GM23338 (cell line): ENCODE results near the gene CRACDL. TPM values are rescaled to one million over a fixed set of nuclear protein-coding genes. Genes with fewer than 3 reads are reported as not detected.
A peak's percentile ranks its signal among the peaks of the same experiment; 100 is the strongest.

Source experiments
- ATAC-seq: fragments of 200-7000 bp; cut with Tn5 transposase; 3 replicates; pipeline ENCODE4 v1.9.1; 2020
- DNase-seq: peaks from one replicate; pipeline ENCODE4 v3.0.0-alpha.2; 2015; ENCODE audit warnings: low spot score
- H2AFZ ChIP-seq: fragments of 200-600 bp; sonication (generic); 2 replicates; pipeline ENCODE4 v1.8.0; 2016; ENCODE audit warnings: antibody characterized with exemption, mild to moderate bottlenecking, moderate library complexity
- H3F3A ChIP-seq: fragments of 200-600 bp; sonication (generic); replicated peaks from 2 replicates; pipeline ENCODE4 v1.8.0; 2017; ENCODE audit warnings: antibody characterized with exemption, mixed run types, low read depth
- H3K27ac ChIP-seq: fragments of 200-600 bp; sonication (generic); 2 replicates; pipeline ENCODE4 v1.6.1; 2016; ENCODE audit warnings: low read depth
- H3K27me3 ChIP-seq: fragments of 200-600 bp; sonication (generic); 2 replicates; pipeline ENCODE4 v1.8.0; 2016; ENCODE audit warnings: mild to moderate bottlenecking, mixed run types, moderate library complexity; ENCODE audit not compliant: insufficient read depth
- H3K36me3 ChIP-seq: fragments of 200-600 bp; sonication (generic); 2 replicates; pipeline ENCODE4 v1.8.0; 2016; ENCODE audit warnings: mild to moderate bottlenecking; ENCODE audit not compliant: insufficient read depth
- H3K4me1 ChIP-seq: fragments of 200-600 bp; sonication (generic); 2 replicates; pipeline ENCODE4 v1.8.0; 2016; ENCODE audit warnings: mild to moderate bottlenecking, moderate library complexity; ENCODE audit not compliant: insufficient read depth
- H3K4me2 ChIP-seq: fragments of 200-600 bp; sonication (generic); 2 replicates; pipeline ENCODE4 v1.7.1; 2017; ENCODE audit warnings: mixed run types
- H3K4me3 ChIP-seq: fragments of 200-600 bp; sonication (generic); 2 replicates; pipeline ENCODE4 v1.6.1; 2016; ENCODE audit warnings: mixed run types
- H3K79me2 ChIP-seq: fragments of 200-600 bp; sonication (generic); replicated peaks from 2 replicates; pipeline ENCODE4 v1.8.0; 2017; ENCODE audit warnings: mild to moderate bottlenecking; ENCODE audit not compliant: insufficient read depth
- H3K9me2 ChIP-seq: fragments of 200-600 bp; sonication (generic); 2 replicates; pipeline ENCODE4 v1.8.0; 2017; ENCODE audit not compliant: insufficient read depth
- H4K20me1 ChIP-seq: fragments of 200-600 bp; sonication (generic); replicated peaks from 2 replicates; pipeline ENCODE4 v1.8.0; 2017; ENCODE audit warnings: mild to moderate bottlenecking; ENCODE audit not compliant: insufficient read depth
- H3K27ac Mint-ChIP-seq: 2 replicates; pipeline ENCODE4 v1.8.0; 2020; ENCODE audit warnings: inconsistent platforms, mild to moderate bottlenecking, moderate library complexity, mixed read lengths
- H3K27me3 Mint-ChIP-seq: 3 replicates; pipeline ENCODE4 v1.8.0; 2022; ENCODE audit warnings: low read depth, mild to moderate bottlenecking, moderate library complexity, mixed read lengths, inconsistent platforms; ENCODE audit not compliant: insufficient read depth, poor library complexity
- H3K36me3 Mint-ChIP-seq: 3 replicates; pipeline ENCODE4 v1.8.0; 2021; ENCODE audit warnings: low read depth, mild to moderate bottlenecking, inconsistent platforms, moderate library complexity, mixed read lengths
- H3K4me1 Mint-ChIP-seq: 3 replicates; pipeline ENCODE4 v1.8.0; 2020; ENCODE audit warnings: mild to moderate bottlenecking, inconsistent platforms, mixed read lengths
- H3K4me3 Mint-ChIP-seq: 3 replicates; pipeline ENCODE4 v1.8.0; 2021; ENCODE audit warnings: moderate library complexity, mild to moderate bottlenecking, inconsistent platforms, mixed read lengths
- H3K9me3 Mint-ChIP-seq: 3 replicates; pipeline ENCODE4 v1.8.0; 2020; ENCODE audit warnings: moderate library complexity, mild to moderate bottlenecking, inconsistent platforms, mixed read lengths
- CREB1 ChIP-seq: fragments of 250-450 bp; sonication (Bioruptor Pico); IDR thresholded peaks from 2 replicates; pipeline ENCODE4 v1.5.0; 2020; ENCODE audit warnings: low read depth, mild to moderate bottlenecking, moderate library complexity
- EZH2 ChIP-seq: fragments of 200-600 bp; sonication (generic); IDR thresholded peaks from one replicate; pipeline ENCODE4 v1.8.0; 2017; ENCODE audit warnings: antibody characterized with exemption, mild to moderate bottlenecking, low read depth; ENCODE audit not compliant: unreplicated experiment
- EZH2phosphoT487 ChIP-seq: fragments of 200-600 bp; sonication (generic); IDR thresholded peaks from one replicate; pipeline ENCODE4 v1.8.1; 2018; ENCODE audit warnings: antibody characterized with exemption; ENCODE audit not compliant: unreplicated experiment
- JUNB ChIP-seq: IDR thresholded peaks from one replicate; pipeline ENCODE4 v1.6.1; 2016; ENCODE audit warnings: antibody characterized with exemption; ENCODE audit not compliant: unreplicated experiment
- NANOG ChIP-seq: IDR thresholded peaks from 2 replicates; pipeline ENCODE4 v1.6.1; 2016; ENCODE audit warnings: antibody characterized with exemption, borderline replicate concordance
- POLR2AphosphoS5 ChIP-seq: IDR thresholded peaks from 2 replicates; pipeline ENCODE4 v1.6.1; 2016; ENCODE audit warnings: antibody characterized with exemption, low read depth
- STAT1 ChIP-seq: IDR thresholded peaks from one replicate; pipeline ENCODE4 v1.6.1; 2016; ENCODE audit warnings: antibody characterized with exemption; ENCODE audit not compliant: unreplicated experiment
- ZNF114 ChIP-seq: fragments of 250-450 bp; sonication (Bioruptor Pico); IDR thresholded peaks from 2 replicates; pipeline ENCODE4 v1.5.0; 2020; ENCODE audit warnings: mild to moderate bottlenecking, moderate library complexity
- ZNF331 ChIP-seq: fragments of 250-450 bp; sonication (Bioruptor Pico); IDR thresholded peaks from 2 replicates; pipeline ENCODE4 v1.5.0; 2020; ENCODE audit warnings: low read depth, mild to moderate bottlenecking, moderate library complexity
- polyA plus RNA-seq: library from polyadenylated mRNA; unstranded; fragments of >200 nt; fragmentation: Nextera tagmentation; extraction: Ambion mirVana; gene quantifications from 2 replicates; pipeline ENCODE4 v1.2.1, GENCODE V29; 2016
- total RNA-seq: library from RNA; depleted of rRNA; stranded (reverse); fragments of >200 nt; shearing (Covaris generic); gene quantifications from 2 replicates; pipeline ENCODE4 v1.2.3, GENCODE V29; 2014
- TF ChIP-seq, protein P1 (sequence below): IDR thresholded peaks from 2 replicates; pipeline ENCODE4 v1.6.1; 2016; ENCODE audit warnings: antibody characterized with exemption
- TF ChIP-seq, protein P2 (sequence below): IDR thresholded peaks from one replicate; pipeline ENCODE4 v1.6.1; 2018; ENCODE audit warnings: antibody characterized with exemption; ENCODE audit not compliant: unreplicated experiment
- TF ChIP-seq, protein P3 (sequence below), 2 experiments: fragments of 200-600 bp in 1 of 2; sonication (generic) in 1 of 2; conservative IDR thresholded peaks; 2 replicates each; pipeline versions ENCODE4 v1.5.1 to v1.6.1; 2016 to 2017; ENCODE audit warnings: antibody characterized with exemption in 2 of 2, low read depth in 2 of 2, mild to moderate bottlenecking in 2 of 2, moderate library complexity in 1 of 2
- TF ChIP-seq, protein P4 (sequence below): fragments of 250-450 bp; sonication (Bioruptor Pico); IDR thresholded peaks from 2 replicates; pipeline ENCODE4 v1.5.0; 2020; ENCODE audit warnings: mild to moderate bottlenecking, moderate library complexity

The CRACDL gene
- total and polyA plus RNA-seq, 2 experiments from 2014 or later: 0.14 to 0.16 TPM

DNA sequence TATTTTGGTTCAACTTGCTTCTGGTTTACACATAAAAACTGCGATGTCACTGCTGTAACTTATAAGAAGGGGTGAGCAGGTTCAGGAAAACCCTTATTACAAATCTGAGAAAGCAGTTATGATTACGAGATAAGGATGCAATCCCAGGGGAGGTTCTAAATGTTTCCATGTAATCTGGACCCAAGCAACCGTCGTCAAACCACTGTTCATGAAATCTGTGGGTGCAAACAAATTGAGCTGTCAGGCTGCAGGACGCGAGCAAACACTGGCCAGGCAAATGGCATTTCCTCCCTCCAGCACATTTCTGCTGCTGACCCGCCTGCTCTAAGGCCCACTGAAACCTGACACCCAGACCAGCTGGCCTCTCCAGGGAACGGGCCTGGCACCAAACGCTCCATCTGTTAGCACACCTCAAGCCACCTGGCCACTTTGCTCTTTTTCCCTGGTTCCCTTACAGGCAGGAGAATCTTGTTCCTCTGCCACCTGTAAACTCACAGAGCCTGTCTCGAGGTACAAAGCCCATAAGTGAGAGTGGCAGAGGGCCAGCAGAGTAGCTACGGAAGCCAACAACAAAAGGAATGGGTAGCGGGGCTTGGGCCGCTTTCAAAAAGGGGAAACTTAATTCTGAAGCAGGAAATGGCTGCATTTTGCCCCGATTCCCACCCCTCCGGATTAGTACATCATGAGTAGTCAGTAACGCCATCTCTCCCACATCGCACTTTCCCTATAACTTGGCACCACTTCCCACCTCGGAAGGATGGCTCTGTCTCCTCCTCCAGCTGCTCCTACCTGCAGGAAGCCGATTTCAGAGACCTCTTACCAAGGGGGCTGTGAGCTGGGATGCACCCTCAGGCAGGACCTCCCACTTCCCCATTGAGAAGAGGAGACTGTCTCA, 26.5 kb downstream of the CRACDL start:
- Histone ChIP-seq H3K27me3 (no peaks in the 10 kb centered on the region), H3F3A (no peaks in the 10 kb centered on the region), H3K9me2 (no peaks in the 10 kb centered on the region), H3K4me3 (no peak overlapping the region), H3K79me2 (no peaks in the 10 kb centered on the region), H3K4me1 (peaks cover 15% of the 10 kb centered on the region), H3K4me2 (peak overlapping the region; percentile 50), H3K36me3 (no peaks in the 10 kb centered on the region), H3K27ac (no peak overlapping the region), H2AFZ (peak overlapping the region; percentile 93; the same call in 1 of the 2 replicates), H4K20me1 (no peaks in the 10 kb centered on the region)
- DNase-seq: peak; percentile 90
- H3K27me3 Mint-ChIP-seq: peaks cover 3% of the 10 kb centered on the region
- TF ChIP-seq CREB1 (CRISPR knock-in tag) (no peak), NANOG (no peak), ZNF331 (CRISPR knock-in tag) (no peak), POLR2AphosphoS5 (no peak), JUNB (no peak), STAT1 (no peak), EZH2 (no peak), ZNF114 (no peak), EZH2phosphoT487 (no peak)
- TF ChIP-seq, protein P1, sequence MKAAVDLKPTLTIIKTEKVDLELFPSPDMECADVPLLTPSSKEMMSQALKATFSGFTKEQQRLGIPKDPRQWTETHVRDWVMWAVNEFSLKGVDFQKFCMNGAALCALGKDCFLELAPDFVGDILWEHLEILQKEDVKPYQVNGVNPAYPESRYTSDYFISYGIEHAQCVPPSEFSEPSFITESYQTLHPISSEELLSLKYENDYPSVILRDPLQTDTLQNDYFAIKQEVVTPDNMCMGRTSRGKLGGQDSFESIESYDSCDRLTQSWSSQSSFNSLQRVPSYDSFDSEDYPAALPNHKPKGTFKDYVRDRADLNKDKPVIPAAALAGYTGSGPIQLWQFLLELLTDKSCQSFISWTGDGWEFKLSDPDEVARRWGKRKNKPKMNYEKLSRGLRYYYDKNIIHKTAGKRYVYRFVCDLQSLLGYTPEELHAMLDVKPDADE: no peak
- TF ChIP-seq, protein P2, sequence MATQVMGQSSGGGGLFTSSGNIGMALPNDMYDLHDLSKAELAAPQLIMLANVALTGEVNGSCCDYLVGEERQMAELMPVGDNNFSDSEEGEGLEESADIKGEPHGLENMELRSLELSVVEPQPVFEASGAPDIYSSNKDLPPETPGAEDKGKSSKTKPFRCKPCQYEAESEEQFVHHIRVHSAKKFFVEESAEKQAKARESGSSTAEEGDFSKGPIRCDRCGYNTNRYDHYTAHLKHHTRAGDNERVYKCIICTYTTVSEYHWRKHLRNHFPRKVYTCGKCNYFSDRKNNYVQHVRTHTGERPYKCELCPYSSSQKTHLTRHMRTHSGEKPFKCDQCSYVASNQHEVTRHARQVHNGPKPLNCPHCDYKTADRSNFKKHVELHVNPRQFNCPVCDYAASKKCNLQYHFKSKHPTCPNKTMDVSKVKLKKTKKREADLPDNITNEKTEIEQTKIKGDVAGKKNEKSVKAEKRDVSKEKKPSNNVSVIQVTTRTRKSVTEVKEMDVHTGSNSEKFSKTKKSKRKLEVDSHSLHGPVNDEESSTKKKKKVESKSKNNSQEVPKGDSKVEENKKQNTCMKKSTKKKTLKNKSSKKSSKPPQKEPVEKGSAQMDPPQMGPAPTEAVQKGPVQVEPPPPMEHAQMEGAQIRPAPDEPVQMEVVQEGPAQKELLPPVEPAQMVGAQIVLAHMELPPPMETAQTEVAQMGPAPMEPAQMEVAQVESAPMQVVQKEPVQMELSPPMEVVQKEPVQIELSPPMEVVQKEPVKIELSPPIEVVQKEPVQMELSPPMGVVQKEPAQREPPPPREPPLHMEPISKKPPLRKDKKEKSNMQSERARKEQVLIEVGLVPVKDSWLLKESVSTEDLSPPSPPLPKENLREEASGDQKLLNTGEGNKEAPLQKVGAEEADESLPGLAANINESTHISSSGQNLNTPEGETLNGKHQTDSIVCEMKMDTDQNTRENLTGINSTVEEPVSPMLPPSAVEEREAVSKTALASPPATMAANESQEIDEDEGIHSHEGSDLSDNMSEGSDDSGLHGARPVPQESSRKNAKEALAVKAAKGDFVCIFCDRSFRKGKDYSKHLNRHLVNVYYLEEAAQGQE: no peak
- TF ChIP-seq, protein P3, sequence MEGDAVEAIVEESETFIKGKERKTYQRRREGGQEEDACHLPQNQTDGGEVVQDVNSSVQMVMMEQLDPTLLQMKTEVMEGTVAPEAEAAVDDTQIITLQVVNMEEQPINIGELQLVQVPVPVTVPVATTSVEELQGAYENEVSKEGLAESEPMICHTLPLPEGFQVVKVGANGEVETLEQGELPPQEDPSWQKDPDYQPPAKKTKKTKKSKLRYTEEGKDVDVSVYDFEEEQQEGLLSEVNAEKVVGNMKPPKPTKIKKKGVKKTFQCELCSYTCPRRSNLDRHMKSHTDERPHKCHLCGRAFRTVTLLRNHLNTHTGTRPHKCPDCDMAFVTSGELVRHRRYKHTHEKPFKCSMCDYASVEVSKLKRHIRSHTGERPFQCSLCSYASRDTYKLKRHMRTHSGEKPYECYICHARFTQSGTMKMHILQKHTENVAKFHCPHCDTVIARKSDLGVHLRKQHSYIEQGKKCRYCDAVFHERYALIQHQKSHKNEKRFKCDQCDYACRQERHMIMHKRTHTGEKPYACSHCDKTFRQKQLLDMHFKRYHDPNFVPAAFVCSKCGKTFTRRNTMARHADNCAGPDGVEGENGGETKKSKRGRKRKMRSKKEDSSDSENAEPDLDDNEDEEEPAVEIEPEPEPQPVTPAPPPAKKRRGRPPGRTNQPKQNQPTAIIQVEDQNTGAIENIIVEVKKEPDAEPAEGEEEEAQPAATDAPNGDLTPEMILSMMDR (conservative IDR thresholded peaks at IDR 0.05; ENCODE audit: low read depth in 2 of 2): no peak
- TF ChIP-seq, protein P4, sequence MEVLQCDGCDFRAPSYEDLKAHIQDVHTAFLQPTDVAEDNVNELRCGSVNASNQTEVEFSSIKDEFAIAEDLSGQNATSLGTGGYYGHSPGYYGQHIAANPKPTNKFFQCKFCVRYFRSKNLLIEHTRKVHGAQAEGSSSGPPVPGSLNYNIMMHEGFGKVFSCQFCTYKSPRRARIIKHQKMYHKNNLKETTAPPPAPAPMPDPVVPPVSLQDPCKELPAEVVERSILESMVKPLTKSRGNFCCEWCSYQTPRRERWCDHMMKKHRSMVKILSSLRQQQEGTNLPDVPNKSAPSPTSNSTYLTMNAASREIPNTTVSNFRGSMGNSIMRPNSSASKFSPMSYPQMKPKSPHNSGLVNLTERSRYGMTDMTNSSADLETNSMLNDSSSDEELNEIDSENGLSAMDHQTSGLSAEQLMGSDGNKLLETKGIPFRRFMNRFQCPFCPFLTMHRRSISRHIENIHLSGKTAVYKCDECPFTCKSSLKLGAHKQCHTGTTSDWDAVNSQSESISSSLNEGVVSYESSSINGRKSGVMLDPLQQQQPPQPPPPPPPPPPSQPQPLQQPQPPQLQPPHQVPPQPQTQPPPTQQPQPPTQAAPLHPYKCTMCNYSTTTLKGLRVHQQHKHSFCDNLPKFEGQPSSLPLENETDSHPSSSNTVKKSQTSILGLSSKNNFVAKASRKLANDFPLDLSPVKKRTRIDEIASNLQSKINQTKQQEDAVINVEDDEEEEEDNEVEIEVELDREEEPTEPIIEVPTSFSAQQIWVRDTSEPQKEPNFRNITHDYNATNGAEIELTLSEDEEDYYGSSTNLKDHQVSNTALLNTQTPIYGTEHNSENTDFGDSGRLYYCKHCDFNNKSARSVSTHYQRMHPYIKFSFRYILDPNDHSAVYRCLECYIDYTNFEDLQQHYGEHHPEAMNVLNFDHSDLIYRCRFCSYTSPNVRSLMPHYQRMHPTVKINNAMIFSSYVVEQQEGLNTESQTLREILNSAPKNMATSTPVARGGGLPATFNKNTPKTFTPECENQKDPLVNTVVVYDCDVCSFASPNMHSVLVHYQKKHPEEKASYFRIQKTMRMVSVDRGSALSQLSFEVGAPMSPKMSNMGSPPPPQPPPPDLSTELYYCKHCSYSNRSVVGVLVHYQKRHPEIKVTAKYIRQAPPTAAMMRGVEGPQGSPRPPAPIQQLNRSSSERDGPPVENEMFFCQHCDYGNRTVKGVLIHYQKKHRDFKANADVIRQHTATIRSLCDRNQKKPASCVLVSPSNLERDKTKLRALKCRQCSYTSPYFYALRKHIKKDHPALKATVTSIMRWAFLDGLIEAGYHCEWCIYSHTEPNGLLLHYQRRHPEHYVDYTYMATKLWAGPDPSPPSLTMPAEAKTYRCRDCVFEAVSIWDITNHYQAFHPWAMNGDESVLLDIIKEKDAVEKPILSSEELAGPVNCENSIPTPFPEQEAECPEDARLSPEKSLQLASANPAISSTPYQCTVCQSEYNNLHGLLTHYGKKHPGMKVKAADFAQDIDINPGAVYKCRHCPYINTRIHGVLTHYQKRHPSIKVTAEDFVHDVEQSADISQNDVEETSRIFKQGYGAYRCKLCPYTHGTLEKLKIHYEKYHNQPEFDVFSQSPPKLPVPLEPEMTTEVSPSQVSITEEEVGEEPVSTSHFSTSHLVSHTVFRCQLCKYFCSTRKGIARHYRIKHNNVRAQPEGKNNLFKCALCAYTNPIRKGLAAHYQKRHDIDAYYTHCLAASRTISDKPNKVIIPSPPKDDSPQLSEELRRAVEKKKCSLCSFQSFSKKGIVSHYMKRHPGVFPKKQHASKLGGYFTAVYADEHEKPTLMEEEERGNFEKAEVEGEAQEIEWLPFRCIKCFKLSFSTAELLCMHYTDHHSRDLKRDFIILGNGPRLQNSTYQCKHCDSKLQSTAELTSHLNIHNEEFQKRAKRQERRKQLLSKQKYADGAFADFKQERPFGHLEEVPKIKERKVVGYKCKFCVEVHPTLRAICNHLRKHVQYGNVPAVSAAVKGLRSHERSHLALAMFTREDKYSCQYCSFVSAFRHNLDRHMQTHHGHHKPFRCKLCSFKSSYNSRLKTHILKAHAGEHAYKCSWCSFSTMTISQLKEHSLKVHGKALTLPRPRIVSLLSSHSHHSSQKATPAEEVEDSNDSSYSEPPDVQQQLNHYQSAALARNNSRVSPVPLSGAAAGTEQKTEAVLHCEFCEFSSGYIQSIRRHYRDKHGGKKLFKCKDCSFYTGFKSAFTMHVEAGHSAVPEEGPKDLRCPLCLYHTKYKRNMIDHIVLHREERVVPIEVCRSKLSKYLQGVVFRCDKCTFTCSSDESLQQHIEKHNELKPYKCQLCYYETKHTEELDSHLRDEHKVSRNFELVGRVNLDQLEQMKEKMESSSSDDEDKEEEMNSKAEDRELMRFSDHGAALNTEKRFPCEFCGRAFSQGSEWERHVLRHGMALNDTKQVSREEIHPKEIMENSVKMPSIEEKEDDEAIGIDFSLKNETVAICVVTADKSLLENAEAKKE (CRISPR knock-in tag): no peak
- peaks cover 39% of the 10 kb centered on the region for H3K4me1 Mint-ChIP-seq
- no peak overlapping the region; the same call in 1 of the 2 replicates for H3K27ac Mint-ChIP-seq
- peak; percentile 93 for ATAC-seq
- H3K4me3 Mint-ChIP-seq: peak overlapping the region; percentile 10; the same call in 1 of the 3 replicates
- H3K36me3 Mint-ChIP-seq: no peaks in the 10 kb centered on the region
- H3K9me3 Mint-ChIP-seq: no peaks in the 10 kb centered on the region
